ENCODE data around the gene FBXO36.
"Not testable (repeated sequence)": the region's sequence is repeated elsewhere in the genome, so short reads cannot be mapped to it uniquely, and the experiment has no call there.

The FBXO36 gene

GRCh38 chr2:229922449-229923386 is at the start of gene FBXO36:
FBXO36 (plus strand) TSS chr2:229922503; CDS start chr2:229922514, 11 bp downstream.
- peak; percentile 31 for DNase-seq (ENCODE audit: low read depth)

- DNase-seq (ENCODE audit: low read depth): no peak
Measured at GRCh38 chr2:229873123-229873581, 49.2 kb upstream of the FBXO36 start.

- no peak for DNase-seq (ENCODE audit: low read depth)
Measured at GRCh38 chr2:229874647-229875046, 47.7 kb upstream of the FBXO36 start.

GRCh38 chr2:229875549-229875948 is 46.8 kb upstream of the FBXO36 start:
- DNase-seq (ENCODE audit: low read depth): no peak

- DNase-seq (ENCODE audit: low read depth): no peak
Measured at GRCh38 chr2:229879191-229879950, 42.9 kb upstream of the FBXO36 start.

GRCh38 chr2:229880892-229881586 is 41.3 kb upstream of the FBXO36 start:
- DNase-seq (ENCODE audit: low read depth): no peak

GRCh38 chr2:229882583-229882982 is 39.7 kb upstream of the FBXO36 start:
- no peak for DNase-seq (ENCODE audit: low read depth)

GRCh38 chr2:229884775-229885699 is 37.3 kb upstream of the FBXO36 start:
- no peak for DNase-seq (ENCODE audit: low read depth)

- DNase-seq (ENCODE audit: low read depth): no peak
Measured at GRCh38 chr2:229887441-229887840, 34.9 kb upstream of the FBXO36 start.

GRCh38 chr2:229888031-229888430 is 34.3 kb upstream of the FBXO36 start:
- DNase-seq (ENCODE audit: low read depth): no peak

GRCh38 chr2:229889023-229889422 is 33.3 kb upstream of the FBXO36 start:
- DNase-seq (ENCODE audit: low read depth): no peak

GRCh38 chr2:229896857-229897256 is 25.4 kb upstream of the FBXO36 start:
- DNase-seq (ENCODE audit: low read depth): no peak

GRCh38 chr2:229899604-229900003 is 22.7 kb upstream of the FBXO36 start:
- no peak for DNase-seq (ENCODE audit: low read depth)

GRCh38 chr2:229900012-229900411 is 22.3 kb upstream of the FBXO36 start:
- no peak for DNase-seq (ENCODE audit: low read depth)

GRCh38 chr2:229900514-229900913 is 21.8 kb upstream of the FBXO36 start:
- not testable (repeated sequence) for DNase-seq (ENCODE audit: low read depth)

- no peak for DNase-seq (ENCODE audit: low read depth)
Measured at GRCh38 chr2:229901819-229902218, 20.5 kb upstream of the FBXO36 start.

GRCh38 chr2:229903037-229903436 is 19.3 kb upstream of the FBXO36 start:
- no peak for DNase-seq (ENCODE audit: low read depth)

GRCh38 chr2:229905601-229906000 is 16.7 kb upstream of the FBXO36 start:
- no peak for DNase-seq (ENCODE audit: low read depth)

GRCh38 chr2:229909090-229909489 is 13.2 kb upstream of the FBXO36 start:
- DNase-seq (ENCODE audit: low read depth): no peak

- DNase-seq (ENCODE audit: low read depth): no peak
Measured at GRCh38 chr2:229910147-229910831, 12.0 kb upstream of the FBXO36 start.
